Thyroid gland (tissue), 4 donors: ENCODE results near the gene PTPN9.
"Not testable (repeated sequence)": the region's sequence is repeated elsewhere in the genome, so short reads cannot be mapped to it uniquely, and the experiment has no call there.

ENCODE experiments used
- CTCF ChIP-seq, 6 experiments: fragments of 200-600 bp in 3 of 6; fragments of 450-650 bp in 3 of 6; sonication (generic) in 3 of 6; IDR thresholded peaks; one replicate each; pipeline ENCODE4 v1.5.1; 2016 to 2019; ENCODE audit warnings: antibody characterized with exemption in 6 of 6, mild to moderate bottlenecking in 2 of 6, inconsistent platforms in 1 of 6, moderate library complexity in 1 of 6
- POLR2A ChIP-seq, 2 donors: fragments of 450-650 bp; IDR thresholded peaks; one replicate each; pipeline ENCODE4 v1.6.1; 2017; ENCODE audit warnings: antibody characterized with exemption in 2 of 2, mild to moderate bottlenecking in 2 of 2, moderate library complexity in 1 of 2

- not testable (repeated sequence) for TF ChIP-seq POLR2A, CTCF (IDR thresholded peaks at IDR 0.05)
Observed at GRCh38 chr15:75448171-75448570, 130.9 kb downstream of the PTPN9 start.
